Endothelial cell of umbilical vein (primary cell): ENCODE measurements around the gene CFAP57. TPM values are rescaled to one million over a fixed set of nuclear protein-coding genes. Genes with fewer than 3 reads are reported as not detected.

Experiments
- BruUV-seq: library from RNA; stranded (reverse); fragments of 400-500 nt; replicated peaks from 2 replicates; lab custom pipeline; 2021; lab: Mats Ljungman, UMichigan
- CTCF ChIA-PET: fragments of 300-600, 350-600 bp; sonication (Branson Sonifier 250); formaldehyde crosslinking; loops from one replicate; lab custom pipeline; 2021; ENCODE audit warnings: antibody characterized with exemption, inconsistent platforms; lab: Charles Lee
- POLR2A ChIA-PET: fragments of 300-600, 350-600 bp; sonication (Branson Sonifier 250); formaldehyde crosslinking; loops from one replicate; lab custom pipeline; 2021; ENCODE audit warnings: antibody characterized with exemption, inconsistent platforms; lab: Charles Lee
- DNase-seq: peaks from one replicate; pipeline ENCODE4 v3.0.0-alpha.2; 2011; ENCODE audit warnings: low read depth, low spot score
- FAIRE-seq: peaks from 2 replicates; lab custom pipeline; 2011; peaks lifted over from hg19 to GRCh38; lab: Jason Lieb, UNC
- H2AFZ ChIP-seq: 2 replicates; pipeline ENCODE4 v1.6.0; 2012; ENCODE audit warnings: low read depth, low read length, control low read depth, inconsistent platforms
- H3K27ac ChIP-seq: 2 replicates; pipeline ENCODE4 v1.5.1; 2011; ENCODE audit warnings: low read depth, mild to moderate bottlenecking, control low read depth, low read length, moderate library complexity; ENCODE audit not compliant: insufficient read depth
- H3K27me3 ChIP-seq, 2 experiments: 2 replicates each; pipeline versions ENCODE4 v1.6.0 to v1.6.1; 2011; ENCODE audit warnings: low read length in 2 of 2, mixed read lengths in 1 of 2; ENCODE audit not compliant: control insufficient read depth in 2 of 2, insufficient read depth in 2 of 2
- H3K36me3 ChIP-seq, 2 experiments: 2 replicates in 1 of 2; 3 replicates in 1 of 2; pipeline ENCODE4 v1.5.1; 2011; ENCODE audit warnings: low read length in 2 of 2, mild to moderate bottlenecking in 1 of 2, moderate library complexity in 1 of 2; ENCODE audit not compliant: control insufficient read depth in 2 of 2, insufficient read depth in 2 of 2; ENCODE audit errors: extremely low read depth in 1 of 2
- H3K4me1 ChIP-seq: 3 replicates; pipeline ENCODE4 v1.5.1; 2011; ENCODE audit warnings: mild to moderate bottlenecking, low read length; ENCODE audit not compliant: control insufficient read depth, insufficient read depth; ENCODE audit errors: extremely low read depth
- H3K4me2 ChIP-seq: 2 replicates; pipeline ENCODE4 v1.6.1; 2011; ENCODE audit warnings: low read length, control low read depth, mixed read lengths; ENCODE audit not compliant: insufficient read depth
- H3K4me3 ChIP-seq, 3 experiments: fragments of 200-600 bp in 1 of 3; sonication (generic), shearing (Covaris generic) in 1 of 3; replicated peaks in 1 of 3; 2 replicates each; pipeline ENCODE4 v1.5.1; 2011 to 2016; ENCODE audit warnings: control low read depth in 3 of 3, low read length in 3 of 3, mild to moderate bottlenecking in 2 of 3, inconsistent platforms in 1 of 3, low read depth in 1 of 3, moderate library complexity in 1 of 3; ENCODE audit not compliant: insufficient read depth in 1 of 3
- H3K79me2 ChIP-seq: 2 replicates; pipeline ENCODE4 v1.6.0; 2012; ENCODE audit warnings: low read length, inconsistent platforms; ENCODE audit not compliant: control insufficient read depth, insufficient read depth
- H3K9ac ChIP-seq: replicated peaks from 2 replicates; pipeline ENCODE3; 2011; ENCODE audit warnings: low read length, control low read depth; ENCODE audit not compliant: insufficient read depth; ENCODE audit errors: extremely low read depth
- H3K9me1 ChIP-seq: replicated peaks from 3 replicates; pipeline ENCODE4 v1.6.0; 2011; ENCODE audit warnings: mild to moderate bottlenecking, low read length; ENCODE audit not compliant: control insufficient read depth, insufficient read depth; ENCODE audit errors: extremely low read depth
- H3K9me3 ChIP-seq: replicated peaks from 2 replicates; pipeline ENCODE4 v1.5.1; 2012; ENCODE audit warnings: low read length, inconsistent platforms; ENCODE audit not compliant: control insufficient read depth, insufficient read depth
- H4K20me1 ChIP-seq: replicated peaks from 2 replicates; pipeline ENCODE3; 2011; ENCODE audit warnings: mild to moderate bottlenecking, low read length; ENCODE audit not compliant: control insufficient read depth, insufficient read depth; ENCODE audit errors: extremely low read depth
- CTCF ChIP-seq, 2 donors: IDR thresholded peaks; 1 replicate in 1 of 2; 2 replicates in 1 of 2; pipeline ENCODE4 v1.5.1; 2011; ENCODE audit warnings: low read length in 2 of 2, mild to moderate bottlenecking in 2 of 2, moderate library complexity in 2 of 2, control low read depth in 1 of 2, inconsistent platforms in 1 of 2, low read depth in 1 of 2; ENCODE audit not compliant: insufficient read depth in 1 of 2; ENCODE audit errors: extremely low read depth in 1 of 2
- EZH2 ChIP-seq: IDR thresholded peaks from 2 replicates; pipeline ENCODE4 v1.6.1; 2012; ENCODE audit warnings: borderline replicate concordance, low read depth, mild to moderate bottlenecking, moderate library complexity, low read length, inconsistent platforms; ENCODE audit not compliant: severe bottlenecking
- FOS ChIP-seq: IDR thresholded peaks from 2 replicates; pipeline ENCODE4 v1.6.1; 2011; ENCODE audit warnings: mild to moderate bottlenecking, low read length, moderate library complexity, borderline replicate concordance; ENCODE audit not compliant: insufficient read depth
- GATA2 ChIP-seq: IDR thresholded peaks from 2 replicates; pipeline ENCODE4 v1.7.0; 2011; ENCODE audit warnings: low read depth, mild to moderate bottlenecking, moderate library complexity, mixed read lengths, low read length; ENCODE audit not compliant: insufficient read length, insufficient read depth
- MAX ChIP-seq: IDR thresholded peaks from 2 replicates; pipeline ENCODE4 v1.6.1; 2011; ENCODE audit not compliant: insufficient read depth, insufficient read length
- POLR2A ChIP-seq: IDR thresholded peaks from 2 replicates; pipeline ENCODE4 v1.6.1; 2012; ENCODE audit warnings: low read depth, mild to moderate bottlenecking, control low read depth, low read length
- dilution Hi-C: fragments of 300-500 bp; cut with MboI; formaldehyde crosslinking; loops from one replicate; pipeline ENCODE4 v1.15.0; 2019; ENCODE audit warnings: low sequenced_read_pairs; ENCODE audit not compliant: extremely low pct_ligation_motif_present
- intact Hi-C: fragments of 100-400 bp; cut with micrococcal nuclease; formaldehyde crosslinking; loops from one replicate; pipeline ENCODE4 v1.10.0; 2022
- polyA plus RNA-seq, 4 experiments: library from polyadenylated mRNA; depleted of rRNA in 3 of 4; stranded (reverse) in 3 of 4; unstranded in 1 of 4; fragments of >200 nt; gene quantifications; 2 replicates each; pipeline versions ENCODE4 v1.2.1 to v1.2.3, GENCODE V29; 2011 to 2012; ENCODE audit warnings: missing spikeins in 1 of 4
- total RNA-seq: library from RNA; stranded (reverse); gene quantifications from 2 replicates; pipeline ENCODE4 v1.2.3, GENCODE V29; 2021

The CFAP57 gene
- total and polyA plus RNA-seq, 2 donors (not counting 3 experiments of a cell fraction or from before 2014, with no cell fraction given): 0.88 to 0.91 TPM

GRCh38 chr1:43252225-43252624 is 80.1 kb downstream of the CFAP57 start:
- Histone ChIP-seq H2AFZ (no peak overlapping the region), H3K4me2 (no peak overlapping the region), H3K4me1 (no peaks in the 10 kb centered on the region), H3K79me2 (no peaks in the 10 kb centered on the region), H3K9me1 (no peaks in the 10 kb centered on the region), H3K36me3 (no peaks in the 10 kb centered on the region), H4K20me1 (no peaks in the 10 kb centered on the region), H3K4me3 (no peak overlapping the region), H3K9me3 (no peaks in the 10 kb centered on the region), H3K27ac (no peak overlapping the region), H3K9ac (no peak overlapping the region), H3K27me3 (peaks cover 5 to 13% of the 10 kb centered on the region in 2 experiments)
- POLR2A ChIA-PET: no interaction called here
- TF ChIP-seq MAX (no peak), GATA2 (no peak), EZH2 (no peak), POLR2A (no peak), CTCF (IDR thresholded peaks at IDR 0.05; ENCODE audit: extremely low read depth in 1 of 2, insufficient read depth in 1 of 2, low read depth in 1 of 2, low read length in 2 of 2) (no peak)
- no peak for FAIRE-seq
- CTCF ChIA-PET: interaction anchor here (0.7 to 1.0 kb wide), 3 partner anchors 9 to 25 kb away, joined by 3 read pairs; no protein-coding TSS in a partner anchor
- dilution Hi-C loops: no loop called here
- intact Hi-C loops: no loop called here
- no peak for DNase-seq
- no TSS peak for BruUV-seq

- Histone ChIP-seq H3K9me1 (no peaks in the 10 kb centered on the region), H4K20me1 (no peaks in the 10 kb centered on the region), H3K9me3 (no peaks in the 10 kb centered on the region), H2AFZ (no peak overlapping the region), H3K4me3 (no peak overlapping the region), H3K27me3 (peaks cover 5 to 13% of the 10 kb centered on the region in 2 experiments), H3K4me1 (no peaks in the 10 kb centered on the region), H3K9ac (no peak overlapping the region), H3K79me2 (no peaks in the 10 kb centered on the region), H3K4me2 (no peak overlapping the region), H3K27ac (no peak overlapping the region), H3K36me3 (no peaks in the 10 kb centered on the region)
- DNase-seq: no peak
- no peak for FAIRE-seq
- BruUV-seq: no TSS peak
- CTCF ChIA-PET: interaction anchor here (1.2 kb wide), 1 partner anchor 35 kb away, joined by 3 read pairs; no protein-coding TSS in a partner anchor
- dilution Hi-C loops (no loop called here), intact Hi-C loops (no loop called here)
- TF ChIP-seq EZH2 (no peak), FOS (no peak)
- POLR2A ChIA-PET: no interaction called here
Measured at GRCh38 chr1:43253173-43253572, 81.0 kb downstream of the CFAP57 start.
